ENCODE measurements around the gene KRT40.

KRT40 gene

GRCh38 chr17:40952661-40953060 lies 31.5 kb downstream of the KRT40 start:
- no peak for DNase-seq (ENCODE audit: low read depth in 2 of 2, low spot score in 1 of 2)

GRCh38 chr17:40952154-40952553 lies 32.0 kb downstream of the KRT40 start:
- DNase-seq (ENCODE audit: low read depth in 2 of 2, low spot score in 1 of 2): no peak

- DNase-seq (ENCODE audit: low read depth in 2 of 2, low spot score in 1 of 2): no peak
Observed at GRCh38 chr17:40951011-40951622, 33.0 kb downstream of the KRT40 start.

- no peak for DNase-seq (ENCODE audit: low read depth in 2 of 2, low spot score in 1 of 2)
Observed at GRCh38 chr17:40950176-40950575, 34.0 kb downstream of the KRT40 start.

GRCh38 chr17:40949418-40949817 lies 34.7 kb downstream of the KRT40 start:
- DNase-seq (ENCODE audit: low read depth in 2 of 2, low spot score in 1 of 2): no peak

GRCh38 chr17:40947929-40948328 lies 36.2 kb downstream of the KRT40 start:
- DNase-seq (ENCODE audit: low read depth in 2 of 2, low spot score in 1 of 2): no peak

- DNase-seq (ENCODE audit: low read depth in 2 of 2, low spot score in 1 of 2): no peak
Observed at GRCh38 chr17:40945414-40945813, 38.7 kb downstream of the KRT40 start.

- no peak for DNase-seq (ENCODE audit: low read depth in 2 of 2, low spot score in 1 of 2)
Observed at GRCh38 chr17:40944531-40944930, 39.6 kb downstream of the KRT40 start.

GRCh38 chr17:40942553-40942952 lies 41.6 kb downstream of the KRT40 start:
- DNase-seq (ENCODE audit: low read depth in 2 of 2, low spot score in 1 of 2): no peak

- DNase-seq (ENCODE audit: low read depth in 2 of 2, low spot score in 1 of 2): no peak
Observed at GRCh38 chr17:40940266-40940665, 43.9 kb downstream of the KRT40 start.

GRCh38 chr17:40938981-40939380 lies 45.1 kb downstream of the KRT40 start:
- no peak for DNase-seq (ENCODE audit: low read depth in 2 of 2, low spot score in 1 of 2)

- no peak for DNase-seq (ENCODE audit: low read depth in 2 of 2, low spot score in 1 of 2)
Observed at GRCh38 chr17:40937384-40937819, 46.7 kb downstream of the KRT40 start, which contains the start of gene KRT23. Gene KRT23, minus strand, starts transcription at chr17:40937646. Its CDS starts 1,043 bp downstream, at chr17:40936603.

GRCh38 chr17:40936976-40937375 lies 47.1 kb downstream of the KRT40 start:
- DNase-seq (ENCODE audit: low read depth in 2 of 2, low spot score in 1 of 2): no peak

- no peak for DNase-seq (ENCODE audit: low read depth in 2 of 2, low spot score in 1 of 2)
Observed at GRCh38 chr17:40936437-40936971, 47.6 kb downstream of the KRT40 start.

- no peak for DNase-seq (ENCODE audit: low read depth in 2 of 2, low spot score in 1 of 2)
Observed at GRCh38 chr17:40935624-40936023, 48.5 kb downstream of the KRT40 start.

GRCh38 chr17:40932608-40933007 lies 51.5 kb downstream of the KRT40 start:
- DNase-seq (ENCODE audit: low read depth in 2 of 2, low spot score in 1 of 2): no peak

GRCh38 chr17:40931311-40931710 lies 52.8 kb downstream of the KRT40 start:
- DNase-seq (ENCODE audit: low read depth in 2 of 2, low spot score in 1 of 2): no peak
